Keratinocyte (primary cell): ENCODE data around the gene LCORL. TPM values are rescaled to one million over a fixed set of nuclear protein-coding genes. Genes with fewer than 3 reads are reported as not detected.
A peak's percentile ranks its signal among the peaks of the same experiment; 100 is the strongest.

Experiments
- DNase-seq: peaks from one replicate; pipeline ENCODE4 v3.0.0-alpha.2; 2011; ENCODE audit warnings: low read depth, missing footprints, low spot score
- FAIRE-seq: peaks from 2 replicates; lab custom pipeline; 2011; peaks lifted over from hg19 to GRCh38; lab: Jason Lieb, UNC
- H2AFZ ChIP-seq: 2 replicates; pipeline ENCODE4 v1.6.0; 2012; ENCODE audit warnings: low read length, control low read depth, inconsistent platforms; ENCODE audit not compliant: control insufficient read depth
- H3K27ac ChIP-seq: 2 replicates; pipeline ENCODE4 v1.5.1; 2011; ENCODE audit warnings: low read length; ENCODE audit not compliant: control insufficient read depth, insufficient read depth
- H3K27me3 ChIP-seq: 3 replicates; pipeline ENCODE4 v1.6.0; 2011; ENCODE audit warnings: low read length; ENCODE audit not compliant: control insufficient read depth, insufficient read depth; ENCODE audit errors: extremely low read depth
- H3K36me3 ChIP-seq, 2 experiments: 2 replicates in 1 of 2; 3 replicates in 1 of 2; pipeline ENCODE4 v1.5.1; 2011; ENCODE audit warnings: low read length in 2 of 2, mild to moderate bottlenecking in 1 of 2; ENCODE audit not compliant: control insufficient read depth in 2 of 2, insufficient read depth in 2 of 2; ENCODE audit errors: extremely low read depth in 1 of 2
- H3K4me1 ChIP-seq: 3 replicates; pipeline ENCODE4 v1.5.1; 2011; ENCODE audit warnings: low read length; ENCODE audit not compliant: control insufficient read depth, insufficient read depth; ENCODE audit errors: extremely low read depth
- H3K4me2 ChIP-seq: 3 replicates; pipeline ENCODE4 v1.6.0; 2011; ENCODE audit warnings: low read depth, low read length; ENCODE audit not compliant: control insufficient read depth, insufficient read depth; ENCODE audit errors: extremely low read depth
- H3K4me3 ChIP-seq, 3 experiments: fragments of 200-600 bp in 1 of 3; sonication (generic) in 1 of 3; 2 replicates in 2 of 3; 3 replicates in 1 of 3; pipeline ENCODE4 v1.5.1; 2011 to 2016; ENCODE audit warnings: low read length in 3 of 3, mild to moderate bottlenecking in 3 of 3, control low read depth in 2 of 3, inconsistent platforms in 1 of 3, low read depth in 1 of 3, mixed read lengths in 1 of 3, mixed run types in 1 of 3, moderate library complexity in 1 of 3; ENCODE audit not compliant: control insufficient read depth in 2 of 3, insufficient read depth in 2 of 3; ENCODE audit errors: extremely low read depth in 1 of 3
- H3K79me2 ChIP-seq: 2 replicates; pipeline ENCODE4 v1.6.0; 2012; ENCODE audit warnings: low read length; ENCODE audit not compliant: control insufficient read depth, insufficient read depth
- H3K9ac ChIP-seq: 3 replicates; pipeline ENCODE4 v1.6.0; 2011; ENCODE audit warnings: low read length; ENCODE audit not compliant: control insufficient read depth, insufficient read depth; ENCODE audit errors: extremely low read depth
- H3K9me1 ChIP-seq: 3 replicates; pipeline ENCODE4 v1.6.0; 2011; ENCODE audit warnings: low read length; ENCODE audit not compliant: control insufficient read depth, insufficient read depth; ENCODE audit errors: extremely low read depth
- H3K9me3 ChIP-seq: 2 replicates; pipeline ENCODE4 v1.5.1; 2012; ENCODE audit warnings: low read depth, low read length; ENCODE audit not compliant: control insufficient read depth
- H4K20me1 ChIP-seq: 3 replicates; pipeline ENCODE4 v1.6.0; 2011; ENCODE audit warnings: low read length; ENCODE audit not compliant: control insufficient read depth, insufficient read depth; ENCODE audit errors: extremely low read depth
- EZH2 ChIP-seq: IDR thresholded peaks from one replicate; pipeline ENCODE4 v1.6.1; 2012; ENCODE audit warnings: inconsistent platforms, mild to moderate bottlenecking, low read length, moderate library complexity
- dilution Hi-C: fragments of 300-500 bp; cut with MboI; formaldehyde crosslinking; loops from one replicate; pipeline ENCODE4 v1.7.0; 2020; ENCODE audit warnings: low sequenced_read_pairs; ENCODE audit not compliant: extremely low pct_ligation_motif_present
- polyA plus RNA-seq, 5 experiments: library from polyadenylated mRNA; depleted of rRNA in 3 of 5; stranded (reverse) in 3 of 5; stranded (forward) in 1 of 5; unstranded in 1 of 5; fragments of >200 nt; gene quantifications; 1 replicate in 1 of 5; 2 replicates in 3 of 5; 3 replicates in 1 of 5; pipeline versions ENCODE4 v1.2.1 to v1.2.3, GENCODE V29; 2011 to 2012; ENCODE audit warnings: missing spikeins in 2 of 5, low read depth in 1 of 5, low replicate concordance in 1 of 5
- TF ChIP-seq, protein P1 (sequence below), 3 experiments: IDR thresholded peaks in 1 of 3; conservative IDR thresholded peaks in 1 of 3; optimal IDR thresholded peaks in 1 of 3; 2 replicates in 2 of 3; 3 replicates in 1 of 3; pipeline versions ENCODE3 to v1.5.1; 2011; ENCODE audit warnings: low read length in 3 of 3, mild to moderate bottlenecking in 3 of 3, moderate library complexity in 2 of 3, control low read depth in 1 of 3, inconsistent platforms in 1 of 3; ENCODE audit not compliant: insufficient read depth in 2 of 3; ENCODE audit errors: extremely low read depth in 1 of 3

LCORL gene
- polyA plus RNA-seq, 1 donor (not counting 4 experiments of a cell fraction or from before 2014, with no cell fraction given), result 3.3 TPM

- Histone ChIP-seq H3K4me3 (no peak overlapping the region), H3K4me2 (no peak overlapping the region), H3K9me3 (no peaks in the 10 kb centered on the region), H4K20me1 (no peaks in the 10 kb centered on the region), H3K27ac (no peak overlapping the region), H3K9me1 (no peaks in the 10 kb centered on the region), H3K4me1 (no peaks in the 10 kb centered on the region), H3K79me2 (no peaks in the 10 kb centered on the region), H3K36me3 (no peaks in the 10 kb centered on the region), H3K9ac (no peak overlapping the region), H3K27me3 (no peaks in the 10 kb centered on the region), H2AFZ (no peak overlapping the region)
- no peak for TF ChIP-seq EZH2
- TF ChIP-seq, protein P1, sequence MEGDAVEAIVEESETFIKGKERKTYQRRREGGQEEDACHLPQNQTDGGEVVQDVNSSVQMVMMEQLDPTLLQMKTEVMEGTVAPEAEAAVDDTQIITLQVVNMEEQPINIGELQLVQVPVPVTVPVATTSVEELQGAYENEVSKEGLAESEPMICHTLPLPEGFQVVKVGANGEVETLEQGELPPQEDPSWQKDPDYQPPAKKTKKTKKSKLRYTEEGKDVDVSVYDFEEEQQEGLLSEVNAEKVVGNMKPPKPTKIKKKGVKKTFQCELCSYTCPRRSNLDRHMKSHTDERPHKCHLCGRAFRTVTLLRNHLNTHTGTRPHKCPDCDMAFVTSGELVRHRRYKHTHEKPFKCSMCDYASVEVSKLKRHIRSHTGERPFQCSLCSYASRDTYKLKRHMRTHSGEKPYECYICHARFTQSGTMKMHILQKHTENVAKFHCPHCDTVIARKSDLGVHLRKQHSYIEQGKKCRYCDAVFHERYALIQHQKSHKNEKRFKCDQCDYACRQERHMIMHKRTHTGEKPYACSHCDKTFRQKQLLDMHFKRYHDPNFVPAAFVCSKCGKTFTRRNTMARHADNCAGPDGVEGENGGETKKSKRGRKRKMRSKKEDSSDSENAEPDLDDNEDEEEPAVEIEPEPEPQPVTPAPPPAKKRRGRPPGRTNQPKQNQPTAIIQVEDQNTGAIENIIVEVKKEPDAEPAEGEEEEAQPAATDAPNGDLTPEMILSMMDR (optimal IDR thresholded peaks at IDR 0.05 in 1 of 3, IDR thresholded peaks at IDR 0.05 in 1 of 3, conservative IDR thresholded peaks at IDR 0.05 in 1 of 3; ENCODE audit: extremely low read depth in 1 of 3, insufficient read depth in 2 of 3, low read length in 3 of 3), result peak in 2 of 3 experiments; percentile 27 to 39
- DNase-seq (no peak), FAIRE-seq (no peak)
- dilution Hi-C loops, result no loop called here
Observed at GRCh38 chr4:18042754-18043153, 21.2 kb upstream of the LCORL start.

DNA sequence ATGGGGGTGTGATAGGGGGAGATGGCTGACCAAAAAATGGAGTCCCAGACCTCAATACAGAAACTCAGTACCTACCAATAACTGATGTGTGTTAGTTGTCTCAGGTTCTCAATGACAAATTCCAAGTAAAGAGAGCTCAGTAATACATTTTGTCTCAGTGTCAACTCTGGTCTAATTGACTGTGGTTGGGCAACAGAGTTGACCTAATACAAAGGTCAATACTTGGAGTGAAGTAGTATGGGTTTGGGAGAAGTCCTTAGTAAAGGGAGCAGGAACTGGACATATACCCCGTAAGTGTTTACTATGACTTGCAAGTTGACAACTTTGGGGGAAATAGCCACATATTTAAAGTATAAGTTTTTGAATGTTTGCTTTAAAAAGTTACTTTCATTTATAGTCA, 20.5 kb upstream of the LCORL start:
- dilution Hi-C loops, result no loop called here
- FAIRE-seq, result no peak
- H4K20me1 ChIP-seq, result no peaks in the 10 kb centered on the region
- no peak for DNase-seq
- no peaks in the 10 kb centered on the region for H3K9me3 ChIP-seq
- H3K4me3 ChIP-seq, result no peak overlapping the region
- H3K36me3 ChIP-seq, result no peaks in the 10 kb centered on the region
- H3K9me1 ChIP-seq, result no peaks in the 10 kb centered on the region
- H3K79me2 ChIP-seq, result no peaks in the 10 kb centered on the region
- H3K9ac ChIP-seq, result no peak overlapping the region
- H3K27ac ChIP-seq, result no peak overlapping the region
- no peak overlapping the region for H2AFZ ChIP-seq
- H3K4me1 ChIP-seq, result no peaks in the 10 kb centered on the region
- H3K27me3 ChIP-seq, result no peaks in the 10 kb centered on the region
- TF ChIP-seq EZH2, result no peak
- TF ChIP-seq, protein P1 (optimal IDR thresholded peaks at IDR 0.05 in 1 of 3, IDR thresholded peaks at IDR 0.05 in 1 of 3, conservative IDR thresholded peaks at IDR 0.05 in 1 of 3; ENCODE audit: extremely low read depth in 1 of 3, insufficient read depth in 2 of 3, low read length in 3 of 3), result no peak
- H3K4me2 ChIP-seq, result no peak overlapping the region
